Mesenchymal stem cell (in vitro differentiated cells and primary cell): ENCODE results near the gene PRR7.

ENCODE experiments used
- DNase-seq: peaks from one replicate; pipeline ENCODE4 v3.0.0-alpha.2; 2013
- H2AFZ ChIP-seq: one replicate; pipeline ENCODE4 v1.6.1; 2013; ENCODE audit warnings: low read depth, mild to moderate bottlenecking, control low read depth, inconsistent platforms, low read length, moderate library complexity
- H2AK5ac ChIP-seq: 2 replicates; pipeline ENCODE4 v1.6.1; 2013; ENCODE audit warnings: low read length, moderate library complexity, mild to moderate bottlenecking, inconsistent platforms; ENCODE audit not compliant: severe bottlenecking
- H2BK120ac ChIP-seq: one replicate; pipeline ENCODE4 v1.6.1; 2013; ENCODE audit warnings: low read depth, mild to moderate bottlenecking, inconsistent platforms, low read length, moderate library complexity
- H2BK12ac ChIP-seq, 2 experiments: one replicate each; pipeline ENCODE4 v1.6.1; 2013; ENCODE audit warnings: inconsistent platforms in 2 of 2, low read length in 2 of 2, mild to moderate bottlenecking in 2 of 2, moderate library complexity in 2 of 2, control low read depth in 1 of 2
- H2BK15ac ChIP-seq: one replicate; pipeline ENCODE4 v1.6.1; 2013; ENCODE audit warnings: mild to moderate bottlenecking, low read depth, inconsistent platforms; ENCODE audit not compliant: poor library complexity, severe bottlenecking
- H2BK5ac ChIP-seq: 2 replicates; pipeline ENCODE4 v1.6.1; 2013; ENCODE audit warnings: low read depth, mild to moderate bottlenecking, low read length, control low read depth, inconsistent platforms; ENCODE audit not compliant: poor library complexity, severe bottlenecking
- H3K14ac ChIP-seq, 2 experiments: one replicate each; pipeline ENCODE4 v1.6.1; 2013; ENCODE audit warnings: inconsistent platforms in 2 of 2, low read length in 2 of 2, control low read depth in 1 of 2, mild to moderate bottlenecking in 1 of 2, moderate library complexity in 1 of 2
- H3K18ac ChIP-seq, 2 experiments: one replicate each; pipeline ENCODE4 v1.6.1; 2013; ENCODE audit warnings: inconsistent platforms in 2 of 2, low read length in 2 of 2, control low read depth in 1 of 2, low read depth in 1 of 2, mild to moderate bottlenecking in 1 of 2
- H3K23ac ChIP-seq, 2 experiments: one replicate each; pipeline ENCODE4 v1.6.1; 2013; ENCODE audit warnings: inconsistent platforms in 2 of 2, low read length in 2 of 2, mild to moderate bottlenecking in 2 of 2, moderate library complexity in 2 of 2, control low read depth in 1 of 2
- H3K27ac ChIP-seq: 2 replicates; pipeline ENCODE4 v1.5.1; 2013; ENCODE audit warnings: mild to moderate bottlenecking, moderate library complexity, low read length, control low read depth, inconsistent platforms; ENCODE audit not compliant: poor library complexity, severe bottlenecking
- H3K27me3 ChIP-seq, 2 experiments: 2 replicates each; pipeline versions ENCODE4 v1.6.1 to v1.7.0; 2013; ENCODE audit warnings: low read length in 2 of 2, mild to moderate bottlenecking in 2 of 2, moderate library complexity in 2 of 2, control low read depth in 1 of 2, inconsistent platforms in 1 of 2; ENCODE audit not compliant: control insufficient read depth in 1 of 2, insufficient read depth in 1 of 2
- H3K36me3 ChIP-seq, 2 experiments: 2 replicates each; pipeline versions ENCODE4 v1.6.1 to v1.7.0; 2013; ENCODE audit warnings: low read length in 2 of 2, control low read depth in 1 of 2, inconsistent platforms in 1 of 2, low read depth in 1 of 2, mild to moderate bottlenecking in 1 of 2; ENCODE audit not compliant: insufficient read depth in 2 of 2, control insufficient read depth in 1 of 2
- H3K4ac ChIP-seq, 2 experiments: one replicate each; pipeline ENCODE4 v1.6.1; 2013; ENCODE audit warnings: inconsistent platforms in 2 of 2, low read length in 2 of 2, mild to moderate bottlenecking in 2 of 2, moderate library complexity in 2 of 2, control low read depth in 1 of 2, low read depth in 1 of 2
- H3K4me1 ChIP-seq: 2 replicates; pipeline ENCODE4 v1.6.1; 2013; ENCODE audit warnings: low read depth, low read length, control low read depth; ENCODE audit not compliant: control insufficient read depth, insufficient read depth
- H3K4me2 ChIP-seq: 2 replicates; pipeline ENCODE4 v1.6.1; 2013; ENCODE audit warnings: low read length, mild to moderate bottlenecking, inconsistent platforms; ENCODE audit not compliant: poor library complexity, severe bottlenecking
- H3K4me3 ChIP-seq, 2 experiments: 2 replicates each; pipeline versions ENCODE4 v1.5.1 to v1.7.0; 2013; ENCODE audit warnings: low read length in 2 of 2, mild to moderate bottlenecking in 2 of 2, control low read depth in 1 of 2, low read depth in 1 of 2; ENCODE audit not compliant: insufficient read depth in 1 of 2
- H3K79me1 ChIP-seq: replicated peaks from 2 replicates; pipeline ENCODE4 v1.6.1; 2013; ENCODE audit warnings: mild to moderate bottlenecking, control low read depth, low read length, inconsistent platforms; ENCODE audit not compliant: poor library complexity, severe bottlenecking
- H3K9ac ChIP-seq: 2 replicates; pipeline ENCODE4 v1.7.0; 2013; ENCODE audit warnings: mild to moderate bottlenecking, low read length, moderate library complexity
- H3K9me3 ChIP-seq: 2 replicates; pipeline ENCODE4 v1.7.0; 2013; ENCODE audit warnings: mild to moderate bottlenecking, low read length; ENCODE audit not compliant: control insufficient read depth
- H4K8ac ChIP-seq: one replicate; pipeline ENCODE4 v1.6.1; 2013; ENCODE audit warnings: inconsistent platforms, mild to moderate bottlenecking, low read length, moderate library complexity
- H4K91ac ChIP-seq: one replicate; pipeline ENCODE4 v1.6.1; 2013; ENCODE audit warnings: mild to moderate bottlenecking, low read length, inconsistent platforms
- WGBS: methylation state at CpG from one replicate; pipeline ENCODE4 v1.1.7; 2013; ENCODE audit warnings: mixed read lengths; 5-methylcytosine and 5-hydroxymethylcytosine counted together

PRR7 gene

DNA sequence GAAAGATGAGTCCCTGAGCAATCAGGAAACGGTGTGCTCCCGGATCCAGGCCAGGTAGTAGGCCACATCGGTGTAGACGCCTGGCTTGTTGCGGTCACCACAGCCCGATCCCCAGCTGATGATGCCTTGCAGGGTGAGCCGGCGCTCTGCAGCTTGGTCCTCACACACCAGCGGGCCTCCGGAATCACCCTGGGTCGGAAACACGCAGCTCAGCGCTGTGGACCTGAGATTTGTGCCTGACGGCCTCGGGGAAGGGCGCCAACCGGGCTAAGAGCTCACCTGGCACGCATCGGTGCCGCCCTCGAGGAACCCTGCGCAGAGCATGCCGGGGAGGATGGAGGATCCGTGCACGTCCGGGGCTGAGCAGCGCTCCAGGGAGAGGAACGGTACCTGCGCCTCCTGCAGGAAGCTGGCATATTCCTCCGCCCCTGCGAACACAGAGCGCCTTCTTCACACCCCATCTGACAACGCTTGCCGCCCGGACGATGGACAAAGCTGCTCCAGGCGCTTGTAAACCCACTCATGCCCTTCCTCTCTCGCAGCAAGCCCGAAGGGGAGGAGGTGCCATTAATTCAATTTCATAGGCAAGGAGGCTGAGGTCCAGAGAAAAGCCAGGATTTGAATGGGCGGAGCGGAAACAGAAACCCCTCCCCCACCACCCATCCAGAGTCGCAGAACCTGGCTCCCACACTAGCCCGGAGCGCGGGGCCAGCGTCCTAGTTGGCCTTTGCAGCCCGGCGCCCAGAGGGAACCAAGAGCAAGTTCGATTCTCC is 44.2 kb upstream of the PRR7 start:
- peaks cover 28% of the 10 kb centered on the region for H3K4me1 ChIP-seq
- 18% methylated on average over 49 of the region's 49 CpGs for WGBS

DNA sequence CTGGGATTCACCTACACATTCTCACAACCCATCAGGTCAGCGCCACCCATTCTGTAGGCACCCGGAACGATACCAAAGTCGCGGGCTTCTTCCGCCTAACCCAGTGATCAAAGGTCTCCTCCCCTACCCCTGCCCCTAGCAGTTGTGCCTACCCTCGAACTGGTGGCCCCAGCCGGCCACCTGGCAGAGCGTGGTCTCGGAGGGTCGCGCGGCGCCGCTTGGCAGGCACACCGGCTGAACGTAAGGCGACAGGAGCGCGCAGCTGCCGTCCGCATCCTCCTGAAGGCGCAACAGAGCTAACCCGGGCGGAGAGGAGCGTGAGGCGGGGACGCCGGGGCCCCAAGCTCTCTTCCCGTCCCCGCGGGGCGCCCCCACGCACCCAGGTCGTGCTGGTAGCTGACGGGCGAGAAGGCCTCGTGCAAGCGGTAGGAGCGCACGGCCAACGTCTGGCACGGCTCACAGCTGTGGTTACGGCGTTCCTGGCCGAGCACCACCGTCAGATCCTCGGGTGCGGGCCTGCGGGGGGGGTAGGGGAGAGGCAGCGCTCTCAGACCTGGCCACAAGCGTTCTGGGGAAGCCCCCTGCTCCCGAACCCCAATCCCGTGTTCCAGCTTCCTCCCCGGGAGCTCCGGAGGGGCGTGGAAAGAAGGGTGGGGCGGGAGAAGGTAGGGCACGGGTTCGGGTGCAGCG is 43.4 kb upstream of the PRR7 start:
- WGBS, result 2% methylated on average over 53 of the region's 61 CpGs
- Histone ChIP-seq H3K4me2 (peak overlapping the region; percentile 100), H3K18ac (peak overlapping the region; percentile 62 to 65)

More for the DNA sequence above, 44.2 kb upstream of the PRR7 start:
- no peak overlapping the region for H2AFZ ChIP-seq
- no peak overlapping the region for H4K91ac ChIP-seq
- H2BK15ac ChIP-seq, result peak overlapping the region; percentile 61
- no peak overlapping the region for H3K23ac ChIP-seq
- H3K9ac ChIP-seq, result no peak overlapping the region
- H3K14ac ChIP-seq, result no peak overlapping the region
- H3K79me1 ChIP-seq, result no peaks in the 10 kb centered on the region
- peaks cover 0 to 3% of the 10 kb centered on the region in 2 experiments for H3K36me3 ChIP-seq
- no peak overlapping the region for H3K27ac ChIP-seq
- H3K18ac ChIP-seq, result no peak overlapping the region
- H4K8ac ChIP-seq, result peak overlapping the region; percentile 86
- H3K27me3 ChIP-seq, result peaks cover 4 to 87% of the 10 kb centered on the region in 2 experiments
- H3K9me3 ChIP-seq, result no peaks in the 10 kb centered on the region
- H2BK5ac ChIP-seq, result no peak overlapping the region
- H2BK120ac ChIP-seq, result no peak overlapping the region
- peak; percentile 68 for DNase-seq
- peak overlapping the region; percentile 66 to 80 for H3K4me3 ChIP-seq
- peak overlapping the region; percentile 100 for H3K4me2 ChIP-seq
- H2BK12ac ChIP-seq, result no peak overlapping the region
- no peak overlapping the region for H3K4ac ChIP-seq
- no peak overlapping the region for H2AK5ac ChIP-seq

DNA sequence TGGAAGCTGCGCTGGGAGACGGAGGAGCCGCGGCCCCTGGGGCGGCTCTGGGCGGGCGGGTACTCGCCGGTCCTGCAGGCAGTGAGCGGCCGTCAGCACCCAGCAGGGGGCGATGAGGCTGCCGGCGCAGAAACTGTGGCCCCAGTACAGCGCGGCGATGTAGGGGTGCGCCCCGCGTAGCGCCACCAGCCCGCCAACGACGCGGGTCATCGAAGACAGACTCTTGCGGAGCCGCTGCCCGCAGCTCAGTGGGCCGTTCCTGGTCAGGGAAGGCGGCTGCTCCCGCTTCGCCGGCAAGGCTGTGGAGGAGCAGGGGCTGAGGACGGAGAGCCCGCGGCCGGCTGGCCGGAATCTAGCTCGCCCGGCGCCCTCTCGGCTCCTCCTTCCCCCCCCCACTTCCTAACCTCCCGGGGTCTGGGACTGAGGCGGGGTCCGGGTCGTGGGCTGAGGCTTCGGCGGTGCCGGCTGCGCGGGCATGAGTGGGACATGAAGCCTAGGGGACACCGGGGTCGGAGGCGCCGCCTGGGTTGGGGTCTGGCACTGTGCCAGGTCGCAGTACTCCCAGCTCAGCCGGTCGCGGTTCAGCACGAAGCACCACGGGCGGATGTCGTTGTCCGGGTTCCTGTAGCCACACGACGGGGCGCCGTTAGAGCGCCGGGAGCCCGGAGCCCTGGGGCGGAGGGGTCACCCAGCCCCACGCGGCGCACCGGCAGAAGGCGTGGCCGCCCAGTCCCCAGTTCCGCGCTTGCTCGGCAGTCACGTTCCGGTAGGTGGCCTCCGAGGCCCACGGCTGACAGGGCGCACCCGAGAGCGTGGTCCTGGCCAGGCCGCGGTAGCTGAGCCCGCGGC is 42.6 kb upstream of the PRR7 start:
- H2BK120ac ChIP-seq, result peak overlapping the region; percentile 50
- peak overlapping the region; percentile 100 for H3K4me2 ChIP-seq
- H2BK5ac ChIP-seq, result no peak overlapping the region
- peak overlapping the region; percentile 66 to 80 for H3K4me3 ChIP-seq
- H3K4me1 ChIP-seq, result peaks cover 28% of the 10 kb centered on the region
- H3K23ac ChIP-seq, result no peak overlapping the region
- H2BK15ac ChIP-seq, result peak overlapping the region; percentile 94
- no peaks in the 10 kb centered on the region for H3K79me1 ChIP-seq
- DNase-seq, result peak; percentile 82
- H3K18ac ChIP-seq, result peak overlapping the region; percentile 46 to 90
- H3K36me3 ChIP-seq, result peaks cover 0 to 3% of the 10 kb centered on the region in 2 experiments
- H3K14ac ChIP-seq, result no peak overlapping the region
- no peak overlapping the region for H2AK5ac ChIP-seq
- peak overlapping the region; percentile 99 for H4K8ac ChIP-seq
- peak overlapping the region in 1 of 2 experiments; percentile 79 for H3K4ac ChIP-seq
- no peak overlapping the region for H3K27ac ChIP-seq
- H3K9me3 ChIP-seq, result no peaks in the 10 kb centered on the region
- H3K9ac ChIP-seq, result peak overlapping the region; percentile 68
- 2% methylated on average over 53 of the region's 93 CpGs for WGBS
- H3K27me3 ChIP-seq, result peaks cover 0 to 83% of the 10 kb centered on the region in 2 experiments
- H2BK12ac ChIP-seq, result peak overlapping the region in 1 of 2 experiments; percentile 51
- H2AFZ ChIP-seq, result peak overlapping the region; percentile 83
- H4K91ac ChIP-seq, result peak overlapping the region; percentile 84

More for the DNA sequence above, 43.4 kb upstream of the PRR7 start:
- H3K4me1 ChIP-seq, result peaks cover 28% of the 10 kb centered on the region
- peaks cover 0 to 83% of the 10 kb centered on the region in 2 experiments for H3K27me3 ChIP-seq
- H2AFZ ChIP-seq, result no peak overlapping the region
- no peak overlapping the region for H3K9ac ChIP-seq
- H3K9me3 ChIP-seq, result no peaks in the 10 kb centered on the region
- no peak overlapping the region for H2AK5ac ChIP-seq
- peak overlapping the region in 1 of 2 experiments; percentile 9 for H3K14ac ChIP-seq
- peak overlapping the region in 1 of 2 experiments; percentile 7 for H2BK12ac ChIP-seq
- H2BK5ac ChIP-seq, result no peak overlapping the region
- peaks cover 0 to 3% of the 10 kb centered on the region in 2 experiments for H3K36me3 ChIP-seq
- peak; percentile 64 for DNase-seq
- H4K91ac ChIP-seq, result peak overlapping the region; percentile 77
- peak overlapping the region in 1 of 2 experiments; percentile 92 for H3K23ac ChIP-seq
- no peak overlapping the region for H2BK120ac ChIP-seq
- peak overlapping the region; percentile 61 for H2BK15ac ChIP-seq
- H3K79me1 ChIP-seq, result no peaks in the 10 kb centered on the region
- peak overlapping the region; percentile 66 to 80 for H3K4me3 ChIP-seq
- H3K27ac ChIP-seq, result no peak overlapping the region
- peak overlapping the region; percentile 80 for H4K8ac ChIP-seq
- peak overlapping the region in 1 of 2 experiments; percentile 75 for H3K4ac ChIP-seq
